Hepatocyte (in vitro differentiated cells): ENCODE data around the gene FXYD5. TPM values are rescaled to one million over a fixed set of nuclear protein-coding genes. Genes with fewer than 3 reads are reported as not detected.
A peak's percentile ranks its signal among the peaks of the same experiment; 100 is the strongest.

ENCODE experiments used
- DNase-seq: peaks from one replicate; pipeline ENCODE4 v3.0.0-alpha.2; 2016; ENCODE audit warnings: low spot score
- H2AFZ ChIP-seq: fragments of 200-600 bp; sonication (generic); 2 replicates; pipeline ENCODE4 v1.6.0; 2016; ENCODE audit warnings: antibody characterized with exemption, mild to moderate bottlenecking
- H3K27ac ChIP-seq: fragments of 200-600 bp; sonication (generic); 2 replicates; pipeline ENCODE4 v1.5.1; 2016; ENCODE audit warnings: mild to moderate bottlenecking
- H3K27me3 ChIP-seq: fragments of 200-600 bp; sonication (generic); 2 replicates; pipeline ENCODE4 v1.6.1; 2016
- H3K36me3 ChIP-seq: fragments of 200-600 bp; sonication (generic); replicated peaks from 2 replicates; pipeline ENCODE4 v1.5.1; 2016; ENCODE audit warnings: low read depth; ENCODE audit not compliant: insufficient read depth
- H3K4me1 ChIP-seq: fragments of 200-600 bp; sonication (generic); 2 replicates; pipeline ENCODE4 v1.5.1; 2016; ENCODE audit warnings: mild to moderate bottlenecking, moderate library complexity; ENCODE audit not compliant: insufficient read depth
- H3K4me2 ChIP-seq: fragments of 200-600 bp; sonication (generic); 2 replicates; pipeline ENCODE4 v1.6.0; 2016
- H3K4me3 ChIP-seq: fragments of 200-600 bp; sonication (generic); 2 replicates; pipeline ENCODE4 v1.5.1; 2016; ENCODE audit warnings: mild to moderate bottlenecking
- H3K79me2 ChIP-seq: fragments of 200-600 bp; sonication (generic); 2 replicates; pipeline ENCODE4 v1.6.0; 2017; ENCODE audit warnings: mild to moderate bottlenecking
- H3K9me2 ChIP-seq: fragments of 200-600 bp; sonication (generic); replicated peaks from 2 replicates; pipeline ENCODE4 v1.6.0; 2017; ENCODE audit warnings: mild to moderate bottlenecking; ENCODE audit not compliant: insufficient read depth
- H3K9me3 ChIP-seq: fragments of 200-600 bp; sonication (generic); 2 replicates; pipeline ENCODE4 v1.5.1; 2016; ENCODE audit warnings: low read depth, mild to moderate bottlenecking
- H4K20me1 ChIP-seq: fragments of 200-600 bp; sonication (generic); 2 replicates; pipeline ENCODE4 v1.6.0; 2016; ENCODE audit warnings: mild to moderate bottlenecking; ENCODE audit not compliant: insufficient read depth, poor library complexity, severe bottlenecking
- CTCF ChIP-seq: fragments of 200-600 bp; sonication (generic); IDR thresholded peaks from 2 replicates; pipeline ENCODE4 v1.5.1; 2016; ENCODE audit warnings: antibody characterized with exemption, mild to moderate bottlenecking; ENCODE audit not compliant: poor library complexity
- EZH2 ChIP-seq: fragments of 200-600 bp; sonication (generic); IDR thresholded peaks from 2 replicates; pipeline ENCODE4 v1.6.1; 2016; ENCODE audit warnings: antibody characterized with exemption, mild to moderate bottlenecking, borderline replicate concordance
- EZH2phosphoT487 ChIP-seq: fragments of 200-600 bp; sonication (generic); IDR thresholded peaks from one replicate; pipeline ENCODE4 v1.6.1; 2018; ENCODE audit warnings: antibody characterized with exemption, mild to moderate bottlenecking, low read depth, moderate library complexity; ENCODE audit not compliant: unreplicated experiment, severe bottlenecking
- WGBS: methylation state at CpG from one replicate; pipeline ENCODE4 v1.1.6; 2016; ENCODE audit warnings: low lambda C conversion rate; ENCODE audit errors: missing lambda C conversion rate; 5-methylcytosine and 5-hydroxymethylcytosine counted together
- polyA plus RNA-seq: library from polyadenylated mRNA; unstranded; fragments of >200 nt; fragmentation: Nextera tagmentation; extraction: Ambion mirVana; gene quantifications from 2 replicates; pipeline ENCODE4 v1.2.1, GENCODE V29; 2016
- total RNA-seq: library from RNA; depleted of rRNA; stranded (reverse); fragments of >200 nt; gene quantifications from 2 replicates; pipeline ENCODE4 v1.2.3, GENCODE V29; 2014

The FXYD5 gene
- total and polyA plus RNA-seq, 2 experiments from 2014 or later = 36.4 to 81.1 TPM

GRCh38 chr19:35141837-35142605, 12.5 kb upstream of the FXYD5 start:
- Histone ChIP-seq H3K4me1 (peaks cover 40% of the 10 kb centered on the region), H3K4me3 (no peak overlapping the region)
- TF ChIP-seq EZH2phosphoT487 (no peak), CTCF (no peak), EZH2 (peak; percentile 37)

GRCh38 chr19:35142606-35143230, 11.8 kb upstream of the FXYD5 start:
- peaks cover 35% of the 10 kb centered on the region for H3K4me1 ChIP-seq
- no peak overlapping the region for H3K4me3 ChIP-seq

More at GRCh38 chr19:35141837-35142605, 12.5 kb upstream of the FXYD5 start:
- H3K27me3 ChIP-seq = peaks cover 27% of the 10 kb centered on the region
- H3K9me3 ChIP-seq = no peaks in the 10 kb centered on the region
- no peak for DNase-seq
- no peaks in the 10 kb centered on the region for H3K79me2 ChIP-seq
- no peaks in the 10 kb centered on the region for H4K20me1 ChIP-seq
- no peaks in the 10 kb centered on the region for H3K36me3 ChIP-seq
- H3K4me2 ChIP-seq = peak overlapping the region; percentile 78
- H2AFZ ChIP-seq = no peak overlapping the region
- WGBS = 13% methylated on average over 21 of the region's 21 CpGs
- no peaks in the 10 kb centered on the region for H3K9me2 ChIP-seq
- no peak overlapping the region for H3K27ac ChIP-seq

GRCh38 chr19:35143231-35143715, 11.3 kb upstream of the FXYD5 start, which contains the start of gene FXYD7:
TSS of gene FXYD7 (plus strand) at chr19:35143255. CDS start at chr19:35143334, 79 bp downstream.
- Histone ChIP-seq H3K9me3 (no peaks in the 10 kb centered on the region), H4K20me1 (no peaks in the 10 kb centered on the region), H3K9me2 (no peaks in the 10 kb centered on the region), H3K4me3 (no peak within 1 kb of the TSS), H3K4me1 (peaks cover 30% of the 10 kb centered on the region), H3K4me2 (peak within 1 kb of the TSS; percentile 78), H3K36me3 (no peaks in the 10 kb centered on the region), H2AFZ (no peak within 1 kb of the TSS), H3K27ac (no peak within 1 kb of the TSS), H3K27me3 (peaks cover 27% of the 10 kb centered on the region), H3K79me2 (no peaks in the 10 kb centered on the region)
- no peak for TF ChIP-seq EZH2phosphoT487
- TF ChIP-seq CTCF = no peak
- TF ChIP-seq EZH2 = no peak
- DNase-seq = no peak
- 7% methylated on average over 6 of the region's 31 CpGs for WGBS

More at GRCh38 chr19:35142606-35143230, 11.8 kb upstream of the FXYD5 start:
- Histone ChIP-seq H4K20me1 (no peaks in the 10 kb centered on the region), H3K79me2 (no peaks in the 10 kb centered on the region), H3K36me3 (no peaks in the 10 kb centered on the region), H3K27me3 (peaks cover 27% of the 10 kb centered on the region), H3K27ac (no peak overlapping the region), H3K9me2 (no peaks in the 10 kb centered on the region), H3K9me3 (no peaks in the 10 kb centered on the region), H2AFZ (no peak overlapping the region), H3K4me2 (peak overlapping the region; percentile 78)
- peak; percentile 72 for DNase-seq
- no peak for TF ChIP-seq EZH2
- peak; percentile 86 for TF ChIP-seq CTCF
- no peak for TF ChIP-seq EZH2phosphoT487
- 6% methylated on average over 10 of the region's 46 CpGs for whole genome bisulfite sequencing
